GM18951 (cell line): ENCODE measurements around the gene ECE1.
"Not testable (repeated sequence)": the region's sequence is repeated elsewhere in the genome, so short reads cannot be mapped to it uniquely, and the experiment has no call there.

ENCODE experiments used
- POLR2A ChIP-seq: IDR thresholded peaks from 4 replicates; pipeline ENCODE4 v1.6.1; 2011; ENCODE audit warnings: mild to moderate bottlenecking; ENCODE audit not compliant: insufficient read length, insufficient read depth; ENCODE audit errors: extremely low read depth
- in situ Hi-C: fragments of 300-500 bp; cut with MboI; formaldehyde crosslinking; loops from one replicate; pipeline ENCODE4 v1.12.0; 2022; ENCODE audit warnings: low sequenced_read_pairs, mixed read lengths, inconsistent platforms; ENCODE audit not compliant: unreplicated experiment

ECE1 gene

DNA sequence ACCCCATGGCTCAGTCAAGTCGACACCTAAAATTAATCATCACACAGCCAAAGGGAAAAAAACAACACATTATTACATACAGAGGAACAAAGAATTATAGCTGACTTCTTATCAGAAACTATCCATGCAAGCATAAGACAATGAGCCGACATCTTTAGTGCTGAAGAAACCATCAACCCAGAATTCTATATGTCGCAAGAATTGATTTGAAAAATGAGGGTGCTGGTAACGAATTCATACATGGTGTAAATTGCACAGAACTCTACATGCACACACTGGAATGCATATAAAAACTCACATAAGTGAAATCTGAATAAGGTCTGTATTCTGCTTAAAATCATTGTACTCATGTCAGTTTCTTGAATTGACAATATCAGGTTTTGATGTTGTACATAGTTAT, 88.6 kb downstream of the ECE1 start:
- no peak for TF ChIP-seq POLR2A
- in situ Hi-C loops = no loop called here

DNA sequence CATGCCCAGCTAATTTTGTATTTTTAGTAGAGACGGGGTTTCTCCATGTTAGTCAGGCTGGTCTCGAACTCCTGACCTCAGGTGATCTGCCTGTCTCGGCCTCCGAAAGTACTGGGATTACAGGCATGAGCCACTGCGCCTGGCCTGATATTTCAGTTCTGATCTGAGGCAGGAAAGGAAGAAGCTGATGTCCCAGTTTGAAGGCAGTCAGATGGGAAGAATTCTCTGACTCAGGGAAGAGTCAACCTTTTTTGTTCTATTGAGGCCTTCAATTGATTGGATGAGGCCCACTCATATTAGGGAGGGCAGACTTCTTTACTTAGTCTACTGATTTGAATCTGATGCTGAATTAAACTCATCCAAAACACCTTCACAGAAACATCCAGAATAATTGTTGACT, 89.0 kb downstream of the ECE1 start:
- in situ Hi-C loops = not testable (repeated sequence)

DNA sequence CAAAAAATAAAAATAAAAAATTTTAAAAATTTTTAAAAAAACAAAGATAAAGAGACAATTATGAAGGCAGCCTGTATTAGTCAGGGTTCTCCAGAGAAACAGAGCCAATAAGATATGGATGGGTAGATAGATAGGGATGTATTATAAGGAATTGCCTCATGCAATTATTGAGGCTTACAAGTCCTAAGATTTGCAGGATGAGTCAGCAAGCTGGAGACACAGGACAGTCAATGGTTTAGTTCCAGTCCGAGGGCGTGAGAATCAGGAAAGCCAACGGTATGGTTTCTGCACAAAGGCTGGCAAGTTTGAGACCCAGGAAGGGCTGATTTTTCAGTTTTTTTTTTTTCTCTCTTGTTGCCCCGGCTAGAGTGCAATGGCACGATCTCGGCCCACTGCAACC, 89.5 kb downstream of the ECE1 start:
- in situ Hi-C loops = no loop called here
- no peak for TF ChIP-seq POLR2A

DNA sequence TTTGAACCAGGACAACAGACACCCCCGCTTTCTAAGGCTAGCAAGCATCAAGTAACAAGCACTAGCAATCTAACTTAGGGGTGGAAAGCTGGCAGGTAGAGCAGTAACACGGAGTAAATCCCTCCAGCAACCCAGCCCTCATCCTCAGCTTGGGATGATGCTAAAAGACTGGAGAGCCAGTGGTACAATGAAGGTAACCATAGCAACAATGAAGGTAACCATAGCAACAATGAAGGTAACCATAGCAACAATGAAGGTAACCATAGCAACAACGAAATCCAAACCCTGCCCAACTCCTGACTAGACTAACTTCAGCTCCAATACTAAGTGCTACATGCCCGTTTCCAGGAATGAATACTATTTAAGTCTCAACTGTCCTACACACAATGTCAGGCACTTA, 91.3 kb downstream of the ECE1 start:
- in situ Hi-C loops = loop anchor here (10.0 kb wide), 1 partner anchor 214 kb away; no protein-coding TSS in a partner anchor

DNA sequence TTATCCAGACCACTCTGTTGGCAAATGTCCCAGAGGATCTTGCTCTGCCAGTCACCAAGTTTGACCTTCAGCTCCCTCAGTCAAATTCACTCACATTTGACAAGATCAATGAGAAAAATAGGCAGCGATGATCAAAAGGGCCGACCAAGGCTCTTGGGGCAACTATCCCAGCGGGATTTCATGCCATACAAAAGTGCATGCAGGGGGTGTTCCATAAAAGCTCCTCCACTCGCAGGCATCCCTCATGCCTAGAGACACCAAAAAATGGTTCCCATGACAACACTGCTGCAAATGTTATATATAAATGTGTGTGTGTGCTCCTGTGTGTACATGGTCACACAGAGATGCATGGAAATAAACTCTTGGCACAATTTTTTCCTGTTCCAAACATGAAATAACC, 97.4 kb downstream of the ECE1 start:
- in situ Hi-C loops = loop anchor here (5.0 to 10.0 kb wide), 2 partner anchors 208 to 491 kb away; no protein-coding TSS in a partner anchor
- TF ChIP-seq POLR2A = no peak

More for the DNA sequence above, 91.3 kb downstream of the ECE1 start:
- no peak for TF ChIP-seq POLR2A

DNA sequence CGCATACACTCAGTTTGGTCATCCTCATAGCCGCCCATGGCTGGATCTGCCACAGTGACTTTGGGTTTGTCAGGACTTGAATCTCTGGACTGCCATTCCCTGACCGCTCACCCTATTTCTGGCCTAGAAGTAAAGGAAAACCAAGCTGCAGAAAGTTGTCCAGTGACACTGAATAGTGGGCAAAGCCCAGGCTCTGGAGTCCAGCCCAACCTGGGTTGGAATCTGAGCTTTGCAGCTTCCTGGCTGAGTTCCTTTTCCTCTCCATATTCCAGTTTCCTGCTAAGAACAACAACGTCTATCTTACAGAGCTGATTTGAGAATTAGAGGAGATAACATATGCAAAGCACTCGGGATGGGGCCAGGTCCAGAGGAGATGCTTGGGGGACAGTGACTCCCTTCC, 98.0 kb downstream of the ECE1 start:
- TF ChIP-seq POLR2A = no peak
- in situ Hi-C loops = loop anchor here (5.0 to 10.0 kb wide), 2 partner anchors 207 to 490 kb away; no protein-coding TSS in a partner anchor

DNA sequence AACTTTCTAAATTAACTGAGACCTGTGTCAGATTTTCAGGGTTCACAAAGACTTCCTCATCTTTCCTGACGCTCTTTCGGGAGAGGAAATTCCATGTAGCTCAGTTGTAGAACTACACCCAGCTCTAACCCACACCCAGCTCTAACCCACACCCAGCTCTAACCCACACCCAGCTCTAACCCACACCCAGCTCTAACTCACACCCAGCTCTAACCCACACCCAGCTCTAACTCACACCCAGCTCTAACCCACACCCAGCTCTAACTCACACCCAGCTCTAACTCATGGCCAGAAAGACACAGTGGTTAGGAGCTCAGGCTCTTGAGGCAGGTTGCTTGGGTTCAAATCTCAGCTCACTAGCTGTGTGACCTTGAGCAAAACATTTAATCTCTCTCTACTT, 99.5 kb downstream of the ECE1 start:
- in situ Hi-C loops = loop anchor here (5.0 to 10.0 kb wide), 2 partner anchors 206 to 488 kb away; no protein-coding TSS in a partner anchor

DNA sequence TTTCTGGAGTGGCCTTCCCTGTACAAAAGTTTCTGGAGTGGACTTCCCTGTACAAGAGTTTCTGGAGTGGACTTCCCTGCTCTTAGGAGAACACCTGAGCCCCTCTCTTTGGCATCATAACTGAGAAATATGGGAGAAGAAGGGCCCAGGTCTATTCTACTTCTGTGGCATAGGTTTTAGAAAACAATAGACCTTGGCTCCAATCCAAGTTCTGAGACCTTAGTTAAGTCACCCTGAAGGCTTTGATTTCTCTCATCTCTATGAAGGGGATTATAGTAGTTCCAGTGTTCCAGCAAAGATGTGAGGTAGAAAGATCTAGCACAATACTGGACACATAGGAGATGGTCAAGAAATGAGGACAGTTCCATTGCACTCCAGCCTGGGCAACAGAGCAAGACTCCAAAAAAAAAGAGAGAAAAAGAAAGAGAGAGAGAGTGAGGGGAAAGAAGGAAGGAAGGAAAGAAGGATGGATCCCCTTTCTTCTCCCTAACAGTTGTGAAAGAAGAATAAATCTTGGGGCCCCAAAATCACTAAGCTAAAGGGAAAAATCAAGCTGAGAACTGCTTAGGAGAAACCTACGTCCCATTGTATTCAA, 100.3 kb downstream of the ECE1 start:
- TF ChIP-seq POLR2A = no peak
- in situ Hi-C loops = loop anchor here (5.0 to 10.0 kb wide), 2 partner anchors 205 to 488 kb away; no protein-coding TSS in a partner anchor

DNA sequence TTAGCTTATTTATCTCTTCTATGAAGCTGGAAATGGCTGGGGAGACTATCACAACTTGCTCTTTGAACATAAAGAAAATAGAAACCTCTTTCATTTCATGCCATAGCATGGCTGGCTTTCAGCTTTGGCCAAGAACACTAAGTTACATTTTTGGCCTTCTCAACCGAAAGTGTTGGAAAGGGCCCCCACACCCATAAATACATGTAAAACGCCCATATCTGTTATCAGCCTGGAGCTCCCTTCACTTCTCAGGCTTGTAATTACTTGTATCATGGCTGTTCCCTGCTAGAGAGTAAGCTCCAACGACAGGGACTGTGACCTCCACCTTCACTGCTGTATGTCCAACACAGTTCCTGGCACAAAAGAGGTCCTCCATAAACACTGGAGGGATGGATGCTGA, 100.8 kb downstream of the ECE1 start:
- in situ Hi-C loops = no loop called here
- TF ChIP-seq POLR2A = no peak

DNA sequence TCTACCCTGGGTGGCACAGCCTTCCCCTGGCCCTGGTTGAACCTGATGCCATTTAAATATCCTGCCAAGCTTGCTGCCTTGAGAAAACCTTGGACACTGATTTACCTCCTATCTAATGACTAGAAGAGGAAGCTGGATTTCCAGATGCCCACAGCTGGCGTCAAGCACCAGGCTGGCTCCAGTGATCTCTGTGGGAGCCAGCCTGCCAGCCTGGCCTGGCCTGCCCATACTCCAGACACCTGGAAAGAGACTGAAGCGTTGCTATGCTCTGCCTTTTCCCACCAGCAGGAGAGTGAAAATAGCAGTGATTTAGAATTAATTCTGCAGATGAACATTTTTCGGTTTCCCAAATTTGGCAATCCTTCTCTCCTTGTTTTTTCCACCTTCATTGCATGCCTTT, 102.0 kb downstream of the ECE1 start:
- in situ Hi-C loops = no loop called here

DNA sequence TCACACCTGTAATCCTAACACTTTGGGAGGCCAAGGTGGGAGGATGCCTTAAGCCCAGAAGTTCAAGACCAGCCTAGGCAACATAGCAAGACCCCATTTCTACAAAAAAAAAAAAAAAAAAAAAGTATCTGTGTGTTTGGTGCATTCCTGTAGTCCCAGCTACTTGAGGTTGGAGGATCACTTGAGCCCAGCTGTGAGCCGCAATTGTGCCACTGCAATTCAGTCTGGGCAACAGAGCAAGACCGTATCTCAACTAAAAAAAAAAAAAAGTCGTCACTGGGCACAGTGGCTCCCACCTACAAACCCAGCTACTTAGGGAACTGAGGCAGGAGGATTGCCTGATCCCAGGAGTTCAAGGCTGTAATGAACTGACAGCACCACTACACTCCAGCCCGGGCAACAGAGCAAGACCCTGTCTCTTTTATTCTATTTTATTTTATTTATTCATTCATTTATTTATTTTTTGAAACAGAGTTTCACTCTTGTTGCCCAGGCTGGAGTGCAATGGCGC, 105.0 kb downstream of the ECE1 start:
- no peak for TF ChIP-seq POLR2A
- in situ Hi-C loops = no loop called here

More for the DNA sequence above, 102.0 kb downstream of the ECE1 start:
- TF ChIP-seq POLR2A = no peak

DNA sequence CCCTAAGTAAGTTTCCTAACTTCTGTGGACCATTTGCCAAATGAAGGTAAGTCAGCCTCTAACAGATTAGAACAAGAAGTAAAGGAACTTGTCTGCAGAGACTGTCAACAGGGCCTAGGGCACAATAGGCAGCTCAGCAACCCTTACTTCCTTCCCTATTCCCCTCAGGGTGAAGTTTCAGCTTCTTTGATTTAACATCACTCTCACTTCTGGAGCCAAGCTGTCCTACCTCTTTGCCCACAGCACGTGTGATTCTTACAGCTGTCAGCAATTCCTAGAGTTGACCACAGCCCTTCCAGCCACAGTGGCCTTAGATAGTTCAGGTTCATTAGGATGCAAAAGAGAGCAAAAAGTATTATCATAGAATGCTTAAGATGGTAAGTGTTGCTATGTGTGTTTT, 106.0 kb downstream of the ECE1 start:
- in situ Hi-C loops = no loop called here
- TF ChIP-seq POLR2A = no peak

DNA sequence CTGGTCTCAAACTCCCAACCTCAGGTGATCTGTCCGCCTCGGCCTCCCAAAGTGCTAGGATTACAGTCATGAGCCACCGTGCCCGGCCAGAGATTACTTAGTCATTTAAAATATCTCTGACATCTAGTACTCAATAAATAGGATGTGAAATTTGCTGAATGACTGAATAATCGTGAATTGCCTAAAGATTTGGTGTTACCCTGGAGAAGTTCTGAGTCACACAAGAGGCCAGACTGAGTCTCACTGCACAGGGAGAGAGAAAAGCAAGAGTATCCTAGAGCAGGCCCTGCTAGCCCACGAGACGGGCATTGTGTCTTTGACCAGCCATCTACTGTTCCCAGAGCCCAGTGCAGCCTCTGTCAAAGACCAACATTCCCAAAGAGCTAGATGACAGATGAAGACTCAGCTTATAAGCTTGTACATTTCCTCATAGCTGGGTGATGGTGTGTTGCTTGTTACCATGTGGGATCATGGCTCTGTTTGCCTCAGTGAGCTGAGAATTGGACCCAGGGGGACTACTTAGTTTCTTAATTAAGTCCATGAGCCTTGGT, 108.0 kb downstream of the ECE1 start:
- in situ Hi-C loops = no loop called here
- no peak for TF ChIP-seq POLR2A

DNA sequence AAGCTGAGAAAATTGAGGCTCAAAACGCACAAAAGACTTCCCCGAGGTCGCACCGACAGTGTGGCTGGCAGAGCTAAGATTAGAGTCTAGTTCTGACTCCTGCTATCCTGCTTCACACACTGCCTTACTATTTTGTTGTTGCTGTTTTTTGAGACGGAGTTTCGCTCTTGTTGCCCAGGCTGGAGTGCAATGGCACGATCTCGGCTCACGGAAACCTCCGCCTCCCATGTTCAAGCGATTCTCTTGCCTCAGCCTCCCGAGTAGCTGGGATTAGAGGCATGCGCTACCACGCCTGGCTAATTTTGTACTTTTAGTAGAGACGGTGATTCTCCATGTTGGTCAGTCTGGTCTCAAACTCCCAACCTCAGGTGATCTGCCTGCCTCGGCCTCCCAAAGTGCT, 112.0 kb downstream of the ECE1 start:
- in situ Hi-C loops = not testable (repeated sequence)
